Measurements from ENCODE around the gene TARS2. TPM values are rescaled to one million over a fixed set of nuclear protein-coding genes. Genes with fewer than 3 reads are reported as not detected.

The TARS2 gene
- total and polyA plus RNA-seq, 2 experiments from 2014 or later = 14.0 to 14.4 TPM

DNA sequence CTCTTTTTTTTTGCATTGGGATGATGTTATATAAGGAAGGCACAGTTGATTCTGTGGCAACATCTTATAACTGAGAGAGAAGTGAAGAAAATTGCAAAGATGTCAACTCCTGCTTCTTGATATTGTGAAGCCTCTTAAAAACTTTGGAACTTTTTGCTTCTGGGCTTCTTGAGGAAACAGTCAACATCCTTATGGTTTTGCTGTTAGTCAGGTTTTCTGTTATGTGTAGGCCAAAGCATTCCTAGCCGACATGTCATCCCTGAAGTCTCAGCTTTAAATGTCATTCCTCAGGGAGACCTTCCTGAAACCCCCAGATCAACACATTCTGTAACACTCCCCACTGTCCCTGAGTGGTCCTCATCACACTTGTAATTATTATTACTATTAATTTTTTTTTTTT lies 41.0 kb downstream of the TARS2 start:
- Histone ChIP-seq H3K4me1 (ENCODE audit: insufficient read depth) (peaks cover 40% of the 10 kb centered on the region), H3K27me3 (replicated peaks; ENCODE audit: insufficient read depth) (no peaks in the 10 kb centered on the region), H3K9ac (peak overlapping the region; percentile 21; the same call in 1 of the 2 replicates), H3K4me2 (ENCODE audit: unreplicated experiment) (peak overlapping the region; percentile 53), H4K20me1 (ENCODE audit: insufficient read depth) (no peaks in the 10 kb centered on the region), H3F3A (ENCODE audit: insufficient read depth) (peaks cover 37% of the 10 kb centered on the region), H3K36me3 (ENCODE audit: low read depth) (no peaks in the 10 kb centered on the region), H3K79me2 (ENCODE audit: insufficient read depth) (no peaks in the 10 kb centered on the region), H3K9me2 (ENCODE audit: insufficient read depth) (no peaks in the 10 kb centered on the region), H3K4me3 (no peak overlapping the region), H2AFZ (0 out of 2 replicates have a peak overlapping the region, but pooled peaks have one; percentile 17), H3K9me3 (ENCODE audit: low read depth) (no peaks in the 10 kb centered on the region), H3K27ac (peak overlapping the region; percentile 73)
- TF ChIP-seq EZH2phosphoT487 (IDR thresholded peaks at IDR 0.05; ENCODE audit: insufficient read depth, low read depth) = no peak
- TF ChIP-seq EZH2 (IDR thresholded peaks at IDR 0.05; ENCODE audit: insufficient read depth, poor library complexity, severe bottlenecking) = no peak
- in situ Hi-C loops (cut with MboI) = no loop called here
- 19 to 25% methylated on average over 1 of the region's 1 CpG for WGBS, 2 experiments (ENCODE audit: low coverage in 1 of 2, low lambda C conversion rate in 2 of 2, missing lambda C conversion rate in 2 of 2)
- DNase-seq = peak; percentile 92

DNA sequence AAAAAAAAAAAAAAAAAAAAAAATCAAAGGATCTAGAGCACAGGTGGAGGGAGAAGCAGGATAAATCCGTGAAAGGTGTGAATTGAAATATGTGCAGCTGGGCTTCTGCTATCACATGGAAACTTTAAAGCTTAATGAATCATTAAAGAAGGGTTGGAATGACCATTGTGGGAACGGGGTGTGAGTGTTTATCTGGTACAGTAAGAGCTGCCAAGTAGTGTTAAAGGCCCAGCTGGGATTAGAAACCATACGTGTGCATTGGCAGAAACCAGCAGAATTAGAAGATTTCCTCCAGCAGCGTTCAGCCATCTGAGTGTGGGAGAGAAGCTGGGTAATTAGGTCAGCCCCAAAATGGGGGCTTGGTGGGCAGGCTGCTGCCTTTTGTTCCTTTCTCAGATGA lies 41.8 kb downstream of the TARS2 start:
- Histone ChIP-seq H3F3A (ENCODE audit: insufficient read depth) (peaks cover 37% of the 10 kb centered on the region), H2AFZ (no peak overlapping the region), H4K20me1 (ENCODE audit: insufficient read depth) (no peaks in the 10 kb centered on the region), H3K27ac (peak overlapping the region; percentile 73), H3K9ac (peak overlapping the region; percentile 57), H3K4me3 (0 out of 2 replicates have a peak overlapping the region, but pooled peaks have one; percentile 35), H3K9me3 (ENCODE audit: low read depth) (no peaks in the 10 kb centered on the region), H3K79me2 (ENCODE audit: insufficient read depth) (no peaks in the 10 kb centered on the region), H3K9me2 (ENCODE audit: insufficient read depth) (no peaks in the 10 kb centered on the region), H3K4me1 (ENCODE audit: insufficient read depth) (peaks cover 40% of the 10 kb centered on the region), H3K27me3 (replicated peaks; ENCODE audit: insufficient read depth) (no peaks in the 10 kb centered on the region), H3K4me2 (ENCODE audit: unreplicated experiment) (peak overlapping the region; percentile 53), H3K36me3 (ENCODE audit: low read depth) (no peaks in the 10 kb centered on the region)
- in situ Hi-C loops (cut with MboI) = no loop called here
- no peak for TF ChIP-seq EZH2phosphoT487 (IDR thresholded peaks at IDR 0.05; ENCODE audit: insufficient read depth, low read depth)
- no peak for TF ChIP-seq EZH2 (IDR thresholded peaks at IDR 0.05; ENCODE audit: insufficient read depth, poor library complexity, severe bottlenecking)
- WGBS, 2 experiments (ENCODE audit: low coverage in 1 of 2, low lambda C conversion rate in 2 of 2, missing lambda C conversion rate in 2 of 2) = 0 to 2% methylated on average over 4 of the region's 4 CpGs
- peak; percentile 92 for DNase-seq

DNA sequence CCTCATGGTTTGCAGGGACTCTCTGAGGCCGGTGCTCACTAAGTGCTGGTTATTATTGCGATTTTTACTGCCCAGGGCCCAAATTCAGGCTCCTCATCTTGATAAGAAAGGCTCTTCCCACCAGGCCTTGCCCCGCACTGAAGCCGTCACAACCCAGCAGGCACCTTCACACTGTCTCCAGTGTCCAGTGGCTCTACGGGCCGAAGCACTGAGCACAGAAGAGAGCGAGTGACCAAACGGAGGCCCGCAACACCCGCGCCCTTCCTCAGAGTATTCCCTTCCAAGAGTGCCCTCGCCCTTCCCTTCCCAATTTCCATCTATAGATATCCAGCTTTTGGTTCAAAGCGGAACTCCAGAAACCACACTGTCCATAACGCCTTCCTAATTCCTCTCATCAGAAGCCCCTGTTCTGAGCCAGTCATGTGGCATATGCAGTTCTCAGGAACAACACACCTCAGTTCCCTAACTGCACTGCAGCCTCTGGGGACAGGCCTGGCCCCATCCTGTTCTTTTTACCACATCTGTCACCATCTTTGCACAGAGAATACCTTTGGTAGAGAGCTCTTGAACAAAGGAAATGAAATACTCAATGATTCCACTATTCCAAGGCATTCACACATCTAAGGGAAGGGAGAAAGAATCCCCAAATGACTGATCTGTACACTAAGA lies 43.4 kb downstream of the TARS2 start:
- Histone ChIP-seq H3K4me2 (ENCODE audit: unreplicated experiment) (no peak overlapping the region), H3K4me3 (no peak overlapping the region), H3K79me2 (ENCODE audit: insufficient read depth) (no peaks in the 10 kb centered on the region), H3F3A (ENCODE audit: insufficient read depth) (peaks cover 47% of the 10 kb centered on the region), H3K4me1 (ENCODE audit: insufficient read depth) (peaks cover 54% of the 10 kb centered on the region), H3K9ac (no peak overlapping the region), H3K9me3 (ENCODE audit: low read depth) (no peaks in the 10 kb centered on the region), H3K27me3 (replicated peaks; ENCODE audit: insufficient read depth) (no peaks in the 10 kb centered on the region), H2AFZ (no peak overlapping the region), H4K20me1 (ENCODE audit: insufficient read depth) (no peaks in the 10 kb centered on the region), H3K9me2 (ENCODE audit: insufficient read depth) (no peaks in the 10 kb centered on the region), H3K36me3 (ENCODE audit: low read depth) (no peaks in the 10 kb centered on the region), H3K27ac (no peak overlapping the region)
- 96 to 98% methylated on average over 14 of the region's 14 CpGs for WGBS, 2 experiments (ENCODE audit: low coverage in 1 of 2, low lambda C conversion rate in 2 of 2, missing lambda C conversion rate in 2 of 2)
- DNase-seq = no peak
- in situ Hi-C loops (cut with MboI) = no loop called here
- TF ChIP-seq EZH2 (IDR thresholded peaks at IDR 0.05; ENCODE audit: insufficient read depth, poor library complexity, severe bottlenecking) = no peak
- TF ChIP-seq EZH2phosphoT487 (IDR thresholded peaks at IDR 0.05; ENCODE audit: insufficient read depth, low read depth) = no peak

DNA sequence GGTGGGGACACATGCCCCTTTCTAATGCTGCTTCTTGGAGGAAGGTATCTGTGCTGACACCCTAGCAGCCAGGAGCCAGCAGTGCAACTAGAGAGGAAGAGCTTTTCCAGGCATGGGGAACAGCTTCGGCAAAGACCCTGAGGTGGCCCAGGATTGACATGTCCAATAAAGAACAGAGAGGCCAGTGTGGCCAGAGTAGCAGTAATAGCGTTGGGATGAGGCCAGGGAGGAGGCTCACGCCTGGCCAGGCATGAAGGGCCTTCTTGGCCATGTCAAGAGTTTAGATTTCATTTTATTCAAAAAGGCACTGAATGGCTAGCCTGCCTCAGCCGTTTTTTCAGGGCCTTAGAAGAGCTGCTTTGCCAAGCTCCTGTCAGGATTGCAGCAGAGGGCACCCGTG lies 45.6 kb downstream of the TARS2 start:
- H3K9ac ChIP-seq = peak overlapping the region; percentile 68
- H3K27me3 ChIP-seq (replicated peaks; ENCODE audit: insufficient read depth) = no peaks in the 10 kb centered on the region
- H3F3A ChIP-seq (ENCODE audit: insufficient read depth) = peaks cover 59% of the 10 kb centered on the region
- no peaks in the 10 kb centered on the region for H3K79me2 ChIP-seq (ENCODE audit: insufficient read depth)
- H3K27ac ChIP-seq = peak overlapping the region; percentile 82
- peak; percentile 25 for DNase-seq
- 8 to 17% methylated on average over 5 of the region's 5 CpGs for WGBS, 2 experiments (ENCODE audit: low coverage in 1 of 2, low lambda C conversion rate in 2 of 2, missing lambda C conversion rate in 2 of 2)
- H3K9me3 ChIP-seq (ENCODE audit: low read depth) = no peaks in the 10 kb centered on the region
- H3K36me3 ChIP-seq (ENCODE audit: low read depth) = no peaks in the 10 kb centered on the region
- H3K4me3 ChIP-seq = 0 out of 2 replicates have a peak overlapping the region, but pooled peaks have one; percentile 8
- peaks cover 70% of the 10 kb centered on the region for H3K4me1 ChIP-seq (ENCODE audit: insufficient read depth)
- H4K20me1 ChIP-seq (ENCODE audit: insufficient read depth) = no peaks in the 10 kb centered on the region
- H3K9me2 ChIP-seq (ENCODE audit: insufficient read depth) = no peaks in the 10 kb centered on the region
- in situ Hi-C loops (cut with MboI) = no loop called here
- H2AFZ ChIP-seq = peak overlapping the region; percentile 65
- H3K4me2 ChIP-seq (ENCODE audit: unreplicated experiment) = peak overlapping the region; percentile 26
- no peak for TF ChIP-seq EZH2 (IDR thresholded peaks at IDR 0.05; ENCODE audit: insufficient read depth, poor library complexity, severe bottlenecking)
- TF ChIP-seq EZH2phosphoT487 (IDR thresholded peaks at IDR 0.05; ENCODE audit: insufficient read depth, low read depth) = no peak
